GM12865 (cell line): ENCODE measurements around the gene GRIFIN.

Experiments used
- DNase-seq: peaks from one replicate; pipeline ENCODE4 v3.0.0; 2010; ENCODE audit warnings: low read depth
- H3K4me3 ChIP-seq: 2 replicates; pipeline ENCODE4 v1.5.1; 2011; ENCODE audit warnings: mild to moderate bottlenecking, low read depth, low read length, control low read depth
- CTCF ChIP-seq: IDR thresholded peaks from 2 replicates; pipeline ENCODE4 v1.5.1; 2011; ENCODE audit warnings: low read length, control low read depth, low read depth, inconsistent platforms; ENCODE audit not compliant: insufficient read depth; ENCODE audit errors: missing control alignments

Gene GRIFIN

GRCh38 chr7:2517026-2517425, 40.8 kb upstream of the GRIFIN start:
- H3K4me3 ChIP-seq: no peak overlapping the region
- TF ChIP-seq CTCF: no peak
- no peak for DNase-seq

GRCh38 chr7:2516194-2516555, 40.0 kb upstream of the GRIFIN start:
- TF ChIP-seq CTCF: no peak
- DNase-seq: no peak
- H3K4me3 ChIP-seq: no peak overlapping the region

DNA sequence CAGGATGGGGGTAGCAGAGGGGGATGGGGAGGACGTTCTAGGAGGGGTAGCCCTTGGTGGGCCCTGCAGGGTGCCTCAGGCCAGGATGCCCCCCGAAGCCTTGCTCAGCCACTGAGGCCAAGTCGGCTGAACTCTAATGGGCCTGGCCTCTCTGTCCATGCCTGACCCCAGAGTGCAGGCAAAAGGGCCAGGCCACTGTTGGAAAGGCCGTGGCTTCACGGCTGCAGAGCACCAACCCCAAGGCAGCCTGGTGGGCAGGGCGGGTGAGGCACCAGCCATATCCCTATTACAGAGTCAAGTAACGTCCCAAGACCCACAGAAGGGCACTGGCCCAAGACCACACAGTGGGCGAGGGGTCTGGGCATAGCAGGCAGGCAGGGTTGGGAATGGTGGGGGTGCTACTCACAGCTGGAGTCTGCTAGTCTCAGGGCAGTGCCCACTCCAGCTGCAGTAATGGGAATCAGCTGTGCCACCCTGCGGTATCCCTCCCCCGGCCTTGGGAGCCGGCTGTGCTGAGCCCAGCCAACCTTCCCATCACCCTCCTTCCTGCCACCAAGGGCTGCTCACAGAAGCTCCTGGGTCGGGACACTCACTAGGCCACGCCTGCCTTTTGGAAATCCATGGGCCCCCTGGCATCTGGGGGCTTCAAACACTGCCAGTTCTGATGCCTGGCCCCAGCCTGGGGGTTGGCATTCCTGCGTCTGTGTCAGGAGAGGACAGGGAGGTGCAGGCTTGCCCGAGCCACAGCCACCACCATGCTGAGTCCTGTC, 39.4 kb upstream of the GRIFIN start:
- DNase-seq: no peak
- no peak for TF ChIP-seq CTCF
- no peak overlapping the region for H3K4me3 ChIP-seq

DNA sequence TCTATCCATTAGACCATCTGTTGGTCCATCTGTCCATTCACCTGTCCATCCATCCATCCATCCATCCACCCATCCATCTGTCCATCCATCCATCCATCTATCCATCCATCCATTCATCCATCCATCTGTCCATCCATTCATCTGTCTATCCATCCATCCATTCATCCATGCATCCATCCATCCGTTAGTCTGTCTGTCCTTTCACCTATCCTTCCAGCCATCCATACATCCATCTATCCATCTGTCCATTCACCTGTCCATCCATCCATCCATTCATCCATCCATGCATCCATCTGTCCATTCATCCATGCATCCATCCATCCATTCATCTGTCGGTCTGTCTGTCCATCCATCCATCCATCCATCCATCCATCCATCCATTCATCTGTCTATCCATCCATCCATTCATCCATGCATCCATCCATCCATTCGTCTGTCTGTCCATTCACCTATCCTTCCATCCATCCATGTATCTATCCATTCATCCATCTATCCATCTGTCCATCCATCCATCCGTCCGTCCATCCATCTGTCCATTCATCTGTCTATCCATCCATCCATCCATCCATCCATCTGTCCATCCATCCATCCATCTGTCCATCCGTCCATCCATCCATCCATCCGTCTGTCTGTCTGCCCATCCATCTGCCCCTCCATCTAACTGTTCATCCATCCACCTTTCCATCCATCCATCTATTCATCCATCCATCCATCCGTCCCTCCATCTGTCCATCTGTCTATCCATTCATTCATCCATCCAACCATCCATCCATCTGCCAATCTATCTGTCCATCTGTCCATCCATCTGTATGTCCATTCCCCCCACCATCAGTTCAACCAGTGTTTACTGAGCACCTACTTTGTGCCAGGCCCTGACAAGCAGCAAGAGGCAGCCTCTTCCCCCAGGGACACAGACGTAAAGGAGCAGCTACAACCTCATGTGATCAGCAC, 38.5 kb upstream of the GRIFIN start:
- no peak overlapping the region for H3K4me3 ChIP-seq
- no peak for TF ChIP-seq CTCF
- no peak for DNase-seq

GRCh38 chr7:2513702-2514101, 37.5 kb upstream of the GRIFIN start:
- H3K4me3 ChIP-seq: no peak overlapping the region
- no peak for DNase-seq
- no peak for TF ChIP-seq CTCF

DNA sequence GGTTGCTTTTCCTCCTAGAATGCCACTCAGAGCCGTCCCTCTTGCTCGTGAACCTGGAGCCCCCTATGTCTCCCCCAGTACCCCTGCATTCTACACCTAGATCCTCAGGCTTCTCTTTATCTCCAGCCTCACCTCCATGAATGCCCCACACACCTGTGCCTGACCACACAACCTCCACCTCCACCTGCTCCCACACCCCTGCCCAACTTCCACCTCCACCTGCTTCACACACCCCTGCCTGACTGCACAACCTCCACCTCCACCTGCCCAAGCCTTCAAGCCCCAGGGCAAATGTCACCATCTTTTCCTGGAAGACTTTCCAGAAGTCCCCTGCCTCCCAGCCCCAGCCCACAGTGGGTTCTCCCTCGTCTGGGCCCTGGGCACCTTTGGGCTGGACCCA, 36.5 kb upstream of the GRIFIN start:
- DNase-seq: no peak
- no peak for TF ChIP-seq CTCF
- no peak overlapping the region for H3K4me3 ChIP-seq
